SU-DHL-6 (cell line): ENCODE results near the gene BCAR1.

Experiments
- H2AFZ ChIP-seq: fragments of 200-600 bp; sonication (generic); 2 replicates; pipeline ENCODE4 v1.6.1; 2014; ENCODE audit warnings: low read depth, mild to moderate bottlenecking, moderate library complexity, mixed read lengths, antibody characterized with exemption, low read length; ENCODE audit not compliant: severe bottlenecking
- H3F3A ChIP-seq: fragments of 200-600 bp; shearing (Covaris generic); 2 replicates; pipeline ENCODE4 v1.6.0; 2016; ENCODE audit warnings: antibody characterized with exemption, mild to moderate bottlenecking; ENCODE audit not compliant: insufficient read depth
- H3K27ac ChIP-seq: fragments of 200-600 bp; sonication (generic); 2 replicates; pipeline ENCODE4 v1.5.1; 2016; ENCODE audit warnings: low read depth, mild to moderate bottlenecking, low read length, moderate library complexity, mixed read lengths
- H3K27me3 ChIP-seq: fragments of 200-600 bp; sonication (generic), shearing (Covaris generic); 2 replicates; pipeline ENCODE4 v1.6.0; 2014; ENCODE audit warnings: mild to moderate bottlenecking, low read length
- H3K36me3 ChIP-seq: fragments of 200-600 bp; sonication (generic); 2 replicates; pipeline ENCODE4 v1.6.1; 2014; ENCODE audit warnings: mild to moderate bottlenecking, low read length, mixed read lengths
- H3K4me2 ChIP-seq: fragments of 300-600, 200-600 bp; shearing (Covaris generic), sonication (generic); 2 replicates; pipeline ENCODE4 v1.6.0; 2014; ENCODE audit warnings: low read length, low read depth, mild to moderate bottlenecking; ENCODE audit not compliant: poor library complexity, severe bottlenecking
- H3K4me3 ChIP-seq: fragments of 200-600 bp; sonication (generic); 2 replicates; pipeline ENCODE4 v1.5.1; 2014; ENCODE audit warnings: antibody characterized with exemption, low read length, mild to moderate bottlenecking, mixed read lengths; ENCODE audit not compliant: insufficient read depth, poor library complexity, severe bottlenecking
- H3K79me2 ChIP-seq: fragments of 200-600 bp; sonication (generic); 2 replicates; pipeline ENCODE4 v1.6.1; 2014; ENCODE audit warnings: mild to moderate bottlenecking, low read length, moderate library complexity; ENCODE audit not compliant: insufficient read depth
- H3K9ac ChIP-seq: fragments of 200-600 bp; sonication (generic); 2 replicates; pipeline ENCODE4 v1.7.0; 2014; ENCODE audit warnings: mild to moderate bottlenecking, low read length
- H3K9me2 ChIP-seq: fragments of 200-600 bp; sonication (generic); replicated peaks from 2 replicates; pipeline ENCODE4 v1.6.1; 2014; ENCODE audit warnings: low read length; ENCODE audit not compliant: insufficient read depth
- H3K9me3 ChIP-seq: fragments of 200-600 bp; sonication (generic); 2 replicates; pipeline ENCODE4 v1.6.1; 2014; ENCODE audit warnings: low read length, mixed read lengths; ENCODE audit not compliant: insufficient read depth
- H4K20me1 ChIP-seq: fragments of 200-600 bp; sonication (generic); 2 replicates; pipeline ENCODE4 v1.6.1; 2014; ENCODE audit warnings: low read depth, mild to moderate bottlenecking, antibody characterized with exemption, low read length, moderate library complexity, mixed read lengths
- CTCF ChIP-seq: fragments of 200-600 bp; sonication (generic); IDR thresholded peaks from one replicate; pipeline ENCODE4 v1.5.1; 2017; ENCODE audit warnings: antibody characterized with exemption, mild to moderate bottlenecking, low read length, moderate library complexity; ENCODE audit not compliant: insufficient read depth, poor library complexity, severe bottlenecking
- EZH2phosphoT487 ChIP-seq: fragments of 200-600 bp; sonication (generic), shearing (Covaris generic); conservative IDR thresholded peaks from 2 replicates; pipeline ENCODE4 v1.6.1; 2018; ENCODE audit warnings: mild to moderate bottlenecking, antibody characterized with exemption, low read length, moderate library complexity, mixed read lengths

The BCAR1 gene

GRCh38 chr16:75263291-75263962 is 12.0 kb upstream of the BCAR1 start:
- H4K20me1 ChIP-seq: no peaks in the 10 kb centered on the region
- H3K4me2 ChIP-seq: no peak overlapping the region
- H3K27me3 ChIP-seq: no peaks in the 10 kb centered on the region
- H3K9me3 ChIP-seq: no peaks in the 10 kb centered on the region
- no peak overlapping the region for H2AFZ ChIP-seq
- H3K9ac ChIP-seq: no peak overlapping the region
- no peak for TF ChIP-seq CTCF
- no peak for TF ChIP-seq EZH2phosphoT487
- no peak overlapping the region for H3K27ac ChIP-seq
- H3K36me3 ChIP-seq: no peaks in the 10 kb centered on the region
- no peaks in the 10 kb centered on the region for H3K79me2 ChIP-seq
- H3F3A ChIP-seq: no peaks in the 10 kb centered on the region
- H3K9me2 ChIP-seq: no peaks in the 10 kb centered on the region
- H3K4me3 ChIP-seq: no peak overlapping the region

- H3K4me2 ChIP-seq: no peak overlapping the region
- H3K4me3 ChIP-seq: no peak overlapping the region
- no peaks in the 10 kb centered on the region for H3K27me3 ChIP-seq
- no peak for TF ChIP-seq EZH2phosphoT487
- H3F3A ChIP-seq: no peaks in the 10 kb centered on the region
- H3K27ac ChIP-seq: no peak overlapping the region
- no peak overlapping the region for H2AFZ ChIP-seq
- H3K36me3 ChIP-seq: no peaks in the 10 kb centered on the region
- no peaks in the 10 kb centered on the region for H3K79me2 ChIP-seq
- no peaks in the 10 kb centered on the region for H3K9me3 ChIP-seq
- H4K20me1 ChIP-seq: no peaks in the 10 kb centered on the region
- H3K9me2 ChIP-seq: no peaks in the 10 kb centered on the region
- H3K9ac ChIP-seq: no peak overlapping the region
Measured at GRCh38 chr16:75262800-75263127, 11.3 kb upstream of the BCAR1 start.

GRCh38 chr16:75262104-75262799 is 10.8 kb upstream of the BCAR1 start:
- no peaks in the 10 kb centered on the region for H3K36me3 ChIP-seq
- no peaks in the 10 kb centered on the region for H3K79me2 ChIP-seq
- no peaks in the 10 kb centered on the region for H3K9me3 ChIP-seq
- H3K9me2 ChIP-seq: no peaks in the 10 kb centered on the region
- H3K9ac ChIP-seq: no peak overlapping the region
- H3K27me3 ChIP-seq: no peaks in the 10 kb centered on the region
- TF ChIP-seq CTCF: no peak
- no peak for TF ChIP-seq EZH2phosphoT487
- no peak overlapping the region for H3K27ac ChIP-seq
- H3K4me3 ChIP-seq: no peak overlapping the region
- no peak overlapping the region for H3K4me2 ChIP-seq
- no peak overlapping the region for H2AFZ ChIP-seq
- no peaks in the 10 kb centered on the region for H3F3A ChIP-seq
- H4K20me1 ChIP-seq: no peaks in the 10 kb centered on the region

DNA sequence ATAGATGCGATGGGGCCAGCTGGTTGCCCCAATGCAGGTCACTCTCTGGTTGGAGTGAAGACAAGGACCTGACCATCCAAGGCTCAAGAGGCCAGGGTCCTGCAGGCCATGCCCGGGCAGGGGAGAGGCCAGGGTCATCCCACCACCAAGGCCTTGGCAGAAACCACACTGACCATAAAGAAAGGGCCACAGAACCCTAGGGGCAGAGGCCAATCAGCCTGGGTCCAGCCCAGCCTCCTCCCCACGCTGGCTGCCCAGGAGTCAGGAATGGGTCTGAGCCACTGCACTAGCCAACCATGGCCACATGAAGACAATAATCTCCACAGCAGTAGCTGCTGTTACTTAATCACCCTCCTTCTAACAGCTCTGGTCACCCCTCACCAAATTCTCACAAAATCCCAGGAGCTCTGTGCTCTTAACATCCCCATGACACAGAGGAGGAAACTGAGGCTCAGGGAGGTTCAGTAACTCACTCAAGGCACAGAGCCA is 10.2 kb upstream of the BCAR1 start:
- no peaks in the 10 kb centered on the region for H3K79me2 ChIP-seq
- H3K4me3 ChIP-seq: no peak overlapping the region
- H4K20me1 ChIP-seq: no peaks in the 10 kb centered on the region
- no peaks in the 10 kb centered on the region for H3F3A ChIP-seq
- no peaks in the 10 kb centered on the region for H3K36me3 ChIP-seq
- H3K27ac ChIP-seq: no peak overlapping the region
- H2AFZ ChIP-seq: no peak overlapping the region
- H3K9me3 ChIP-seq: no peaks in the 10 kb centered on the region
- H3K9ac ChIP-seq: no peak overlapping the region
- H3K9me2 ChIP-seq: no peaks in the 10 kb centered on the region
- H3K4me2 ChIP-seq: no peak overlapping the region
- no peaks in the 10 kb centered on the region for H3K27me3 ChIP-seq
- TF ChIP-seq EZH2phosphoT487: no peak
- no peak for TF ChIP-seq CTCF
